HG02588 (cell line): Measurements from ENCODE around the gene YJEFN3.

Source experiments
- ATAC-seq: cut with Tn5 transposase; IDR thresholded peaks from one replicate; pipeline ENCODE4 v1.9.1; 2021; ENCODE audit warnings: mild to moderate bottlenecking, moderate library complexity; ENCODE audit not compliant: unreplicated experiment

Gene YJEFN3

DNA sequence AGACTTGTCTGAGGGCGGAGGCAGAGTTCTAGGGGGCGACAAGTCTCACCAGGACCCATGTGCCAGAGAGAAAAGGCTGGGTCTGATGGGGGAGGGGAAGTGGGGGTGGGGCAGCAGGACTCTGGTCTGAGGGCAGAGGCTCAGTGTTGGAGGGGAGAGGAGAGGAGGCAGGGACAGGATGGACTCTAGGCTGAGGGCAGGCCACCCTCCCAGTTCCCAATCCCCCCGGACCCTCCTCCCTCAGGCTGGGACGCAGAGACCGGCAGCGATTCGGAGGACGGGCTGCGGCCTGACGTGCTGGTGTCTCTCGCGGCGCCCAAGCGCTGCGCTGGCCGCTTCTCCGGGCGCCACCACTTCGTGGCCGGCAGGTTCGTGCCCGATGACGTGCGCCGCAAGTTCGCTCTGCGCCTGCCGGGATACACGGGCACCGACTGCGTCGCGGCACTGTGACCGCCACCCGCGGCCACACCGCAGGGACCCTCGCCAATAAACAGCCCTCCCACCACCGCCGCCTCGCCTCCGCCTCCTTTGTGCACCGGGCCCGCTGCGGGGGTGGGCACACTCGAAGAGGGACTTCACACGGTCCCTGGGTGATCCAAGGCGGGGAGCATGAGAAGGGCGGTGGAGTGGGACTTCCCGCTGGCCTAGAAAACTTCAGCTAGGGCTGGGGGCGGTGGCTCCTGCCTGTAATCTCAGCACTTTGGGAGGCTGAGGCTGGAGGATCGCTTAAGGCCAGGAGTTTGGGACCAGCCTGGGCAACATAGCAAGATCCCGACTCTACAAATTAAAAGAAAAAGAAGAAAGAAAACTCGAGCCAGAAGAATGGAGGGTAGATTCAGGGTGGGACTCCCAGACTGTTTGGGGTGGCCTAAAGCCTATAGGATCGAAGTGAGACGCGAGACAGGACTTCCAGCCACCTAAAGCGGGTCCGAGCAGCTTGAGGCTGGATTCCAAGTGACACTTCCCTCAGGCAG lies 8.7 kb downstream of the YJEFN3 start:
- no peak for ATAC-seq

DNA sequence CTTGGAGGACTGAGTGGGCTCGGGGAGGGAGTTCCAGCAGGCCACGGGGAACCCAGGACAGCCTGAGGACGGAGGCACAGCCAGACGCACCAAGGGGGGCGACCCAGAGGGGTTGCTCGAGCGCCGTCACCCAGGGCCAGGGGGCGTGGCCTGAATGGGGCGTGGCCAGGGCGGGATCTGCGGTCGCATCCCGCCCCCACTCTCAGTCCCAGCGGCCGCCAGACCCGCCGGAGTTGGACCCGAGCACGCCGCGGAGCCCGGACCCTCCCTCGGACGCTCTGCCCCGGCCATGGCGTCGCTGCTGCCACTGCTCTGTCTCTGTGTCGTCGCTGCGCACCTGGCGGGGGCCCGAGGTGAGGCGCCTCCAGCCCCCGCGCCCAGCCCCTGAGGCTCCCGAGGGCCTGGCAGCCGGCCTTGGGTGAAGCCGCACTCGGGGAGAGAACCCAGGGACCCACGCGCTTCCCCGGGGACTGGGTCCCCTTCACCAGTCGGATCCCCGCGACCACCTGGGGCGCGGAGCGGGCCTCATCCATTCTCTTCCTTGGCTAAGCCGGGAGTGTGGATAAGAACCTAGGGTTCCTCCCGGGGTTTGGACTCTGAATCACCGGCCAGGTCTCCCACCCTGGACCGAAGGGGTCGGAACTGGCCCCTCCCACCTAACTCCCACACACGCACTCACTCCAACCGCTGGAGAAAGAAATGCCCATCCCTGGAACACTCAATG lies 9.5 kb downstream of the YJEFN3 start, which contains the start of gene CILP2:
TSS of gene CILP2 (plus strand) at position 205 of the 724 bp plus-strand sequence. CDS start at position 290, 85 bp downstream.
- ATAC-seq = no peak

DNA sequence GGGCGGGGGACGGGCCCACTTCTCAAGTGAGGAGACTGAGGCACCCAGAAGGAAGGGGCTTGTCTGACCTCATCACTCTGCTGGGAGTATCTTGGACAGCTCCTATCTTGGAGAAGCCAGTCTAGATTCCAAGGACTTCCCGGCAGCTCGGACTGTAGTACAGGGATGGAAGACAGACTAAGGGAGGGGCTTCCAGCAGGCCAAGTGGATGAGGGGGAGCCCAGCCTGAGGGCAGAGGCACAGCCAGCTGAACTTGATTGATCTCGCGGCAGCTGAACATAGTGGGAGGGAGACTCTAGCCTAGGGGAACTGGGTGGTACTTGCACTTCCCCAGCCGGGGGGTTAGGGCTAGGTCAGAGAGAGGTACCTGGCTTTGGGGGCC lies 10.1 kb downstream of the YJEFN3 start:
- no peak for ATAC-seq

DNA sequence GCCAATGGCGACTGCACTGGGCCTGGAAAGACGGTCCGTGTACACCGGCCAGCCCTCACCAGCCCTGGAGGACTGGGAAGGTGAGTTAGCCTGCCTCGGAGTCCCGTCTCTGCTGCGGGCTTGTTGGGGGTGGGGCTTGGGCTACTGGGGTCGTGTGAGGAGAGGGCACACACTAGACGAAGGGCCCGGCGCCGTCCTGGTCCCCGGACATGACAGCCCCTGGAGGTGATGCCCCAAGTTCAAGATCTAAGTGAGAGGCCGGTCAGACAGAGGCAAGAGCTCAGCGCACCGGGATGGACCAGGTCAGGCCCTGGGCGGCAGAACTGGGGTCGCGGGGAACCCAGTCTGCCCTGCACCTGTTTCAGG lies 11.0 kb downstream of the YJEFN3 start:
- no peak for ATAC-seq

DNA sequence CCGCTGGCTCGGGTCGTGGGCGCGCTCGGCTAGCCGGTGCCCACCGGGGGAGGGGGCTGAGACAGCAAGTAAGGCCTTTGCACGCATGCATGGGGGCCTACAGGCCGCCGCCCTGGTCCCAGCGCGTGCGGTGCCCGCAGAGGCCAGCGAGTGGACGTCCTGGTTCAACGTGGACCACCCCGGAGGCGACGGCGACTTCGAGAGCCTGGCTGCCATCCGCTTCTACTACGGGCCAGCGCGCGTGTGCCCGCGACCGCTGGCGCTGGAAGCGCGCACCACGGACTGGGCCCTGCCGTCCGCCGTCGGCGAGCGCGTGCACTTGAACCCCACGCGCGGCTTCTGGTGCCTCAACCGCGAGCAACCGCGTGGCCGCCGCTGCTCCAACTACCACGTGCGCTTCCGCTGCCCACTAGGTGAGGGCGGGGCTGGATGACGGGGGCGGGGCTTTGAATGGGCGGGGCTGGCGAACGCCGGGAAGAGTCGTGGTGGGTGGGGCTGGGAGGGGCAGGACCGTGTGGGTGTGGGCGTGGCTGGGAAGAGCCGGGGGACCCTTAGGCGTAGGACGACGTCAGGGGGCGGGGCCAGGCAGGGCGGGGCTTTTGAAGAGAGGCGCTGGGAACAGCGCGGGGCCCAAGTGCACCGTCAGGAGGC lies 11.5 kb downstream of the YJEFN3 start:
- ATAC-seq = no peak

DNA sequence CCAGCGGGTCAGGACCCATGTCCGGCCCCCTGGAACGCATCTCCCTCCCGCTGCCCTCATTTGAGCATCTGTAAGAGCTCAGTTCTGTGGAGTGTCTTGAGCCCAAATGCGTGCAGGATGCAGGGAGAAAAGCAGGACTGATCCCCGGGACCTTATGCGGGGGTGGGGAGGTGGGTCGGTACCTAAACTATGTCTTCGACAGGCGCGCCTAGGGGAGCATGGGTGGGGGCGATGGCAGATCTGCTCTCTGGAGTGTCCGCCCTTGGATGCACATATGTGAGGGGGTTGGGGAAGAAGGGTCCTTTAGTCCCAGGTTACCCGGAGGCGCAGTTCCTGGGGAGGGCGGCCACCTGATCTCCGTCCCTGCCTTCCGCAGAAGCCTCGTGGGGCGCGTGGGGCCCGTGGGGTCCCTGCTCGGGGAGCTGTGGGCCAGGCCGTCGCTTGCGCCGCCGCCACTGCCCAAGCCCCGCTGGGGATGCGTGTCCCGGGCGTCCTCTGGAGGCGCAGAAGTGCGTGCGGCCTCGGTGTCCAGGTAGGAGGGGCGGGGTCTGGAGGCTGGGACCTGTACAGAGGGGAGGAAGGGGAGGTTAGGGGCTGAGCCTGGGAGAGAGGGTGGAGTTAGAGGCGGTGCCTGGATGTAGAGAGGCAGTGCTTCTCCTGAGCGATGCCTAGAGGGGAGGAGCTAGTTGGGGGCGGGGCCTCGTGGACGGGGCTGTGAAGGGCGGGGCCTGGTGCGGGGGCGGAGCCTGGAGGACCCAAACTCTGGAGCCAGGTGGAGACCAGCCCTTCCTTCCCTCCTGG lies 12.2 kb downstream of the YJEFN3 start:
- peak; percentile 48 for ATAC-seq

DNA sequence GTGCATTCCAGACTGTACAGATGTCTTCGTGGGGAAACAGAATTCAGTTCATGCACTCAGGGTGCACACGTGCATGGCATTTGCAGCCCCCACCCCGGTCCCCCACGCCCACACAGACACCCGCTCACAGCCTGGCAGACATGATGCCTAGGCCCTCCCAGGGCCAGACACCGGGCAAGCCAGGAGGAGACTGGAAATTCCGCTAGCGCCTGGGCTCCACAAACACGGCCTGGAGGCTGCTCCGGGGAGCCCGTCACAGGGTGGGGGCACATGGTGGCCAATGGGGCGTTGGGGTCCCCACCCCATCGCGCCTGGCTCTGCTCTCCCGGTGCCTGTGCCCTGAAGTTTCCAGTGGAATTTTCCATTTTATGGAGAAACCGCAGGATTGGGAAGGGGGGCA lies 12.9 kb downstream of the YJEFN3 start:
- no peak for ATAC-seq

DNA sequence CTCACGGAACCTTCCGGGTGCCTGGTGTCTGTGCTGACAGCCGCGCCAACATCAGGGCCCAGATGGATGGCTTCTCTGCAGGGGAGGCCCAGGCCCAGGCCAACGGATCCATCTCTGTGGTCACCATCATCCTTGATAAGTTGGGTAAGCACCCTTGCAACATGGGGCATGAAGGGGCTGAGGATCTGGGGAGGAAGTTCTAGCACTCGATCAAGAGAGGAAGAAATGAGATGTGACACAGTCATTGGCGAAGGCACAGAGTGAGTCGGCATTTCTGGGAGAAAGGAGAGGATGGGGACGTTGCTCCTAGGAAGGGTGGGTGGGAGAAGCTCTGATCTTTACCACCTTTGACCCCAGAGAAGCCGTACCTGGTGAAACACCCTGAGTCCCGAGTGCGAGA lies 13.8 kb downstream of the YJEFN3 start:
- no peak for ATAC-seq

DNA sequence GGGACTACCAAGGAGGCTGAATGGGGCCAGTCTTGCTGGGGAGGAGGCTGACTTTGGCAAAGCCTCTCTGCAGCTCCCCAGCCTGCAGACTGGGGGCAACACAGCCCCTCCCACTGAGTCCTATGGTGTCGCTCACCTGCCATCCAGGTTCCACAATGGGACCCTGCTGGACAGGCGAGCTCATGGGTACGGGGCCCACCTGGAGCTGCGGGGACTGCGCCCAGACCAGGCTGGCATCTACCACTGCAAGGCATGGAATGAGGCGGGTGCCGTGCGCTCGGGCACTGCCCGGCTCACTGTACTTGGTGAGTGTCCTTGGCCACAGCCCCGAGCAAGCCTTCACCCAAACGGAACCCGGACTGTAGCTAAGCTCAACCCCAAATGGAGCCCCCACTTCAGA lies 14.4 kb downstream of the YJEFN3 start:
- ATAC-seq = no peak

DNA sequence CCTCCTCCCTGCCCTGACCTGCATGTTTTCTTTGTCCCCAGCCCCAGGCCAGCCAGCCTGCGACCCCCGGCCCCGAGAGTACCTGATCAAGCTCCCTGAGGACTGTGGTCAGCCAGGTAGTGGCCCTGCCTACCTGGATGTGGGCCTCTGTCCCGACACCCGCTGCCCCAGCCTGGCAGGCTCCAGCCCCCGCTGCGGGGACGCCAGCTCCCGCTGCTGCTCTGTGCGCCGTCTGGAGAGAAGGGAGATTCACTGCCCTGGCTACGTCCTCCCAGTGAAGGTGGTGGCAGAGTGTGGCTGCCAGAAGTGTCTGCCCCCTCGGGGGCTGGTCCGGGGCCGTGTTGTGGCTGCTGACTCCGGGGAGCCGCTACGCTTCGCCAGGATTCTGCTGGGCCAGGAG lies 14.9 kb downstream of the YJEFN3 start:
- ATAC-seq = no peak

DNA sequence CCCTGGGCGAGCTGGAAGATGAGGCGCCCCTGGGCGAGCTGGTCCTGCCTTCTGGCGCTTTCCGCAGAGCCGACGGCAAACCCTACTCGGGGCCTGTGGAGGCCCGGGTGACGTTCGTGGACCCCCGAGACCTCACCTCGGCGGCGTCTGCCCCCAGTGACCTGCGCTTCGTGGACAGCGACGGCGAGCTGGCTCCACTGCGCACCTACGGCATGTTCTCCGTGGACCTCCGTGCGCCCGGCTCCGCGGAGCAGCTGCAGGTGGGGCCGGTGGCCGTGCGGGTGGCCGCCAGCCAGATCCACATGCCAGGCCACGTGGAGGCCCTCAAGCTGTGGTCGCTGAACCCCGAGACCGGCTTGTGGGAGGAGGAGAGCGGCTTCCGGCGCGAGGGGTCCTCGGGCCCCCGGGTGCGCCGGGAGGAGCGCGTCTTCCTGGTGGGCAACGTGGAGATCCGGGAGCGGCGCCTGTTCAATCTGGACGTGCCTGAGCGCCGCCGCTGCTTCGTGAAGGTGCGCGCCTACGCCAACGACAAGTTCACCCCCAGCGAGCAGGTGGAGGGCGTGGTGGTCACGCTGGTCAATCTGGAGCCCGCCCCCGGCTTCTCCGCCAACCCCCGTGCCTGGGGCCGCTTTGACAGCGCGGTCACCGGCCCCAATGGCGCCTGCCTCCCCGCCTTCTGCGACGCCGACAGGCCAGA lies 15.7 kb downstream of the YJEFN3 start:
- no peak for ATAC-seq

DNA sequence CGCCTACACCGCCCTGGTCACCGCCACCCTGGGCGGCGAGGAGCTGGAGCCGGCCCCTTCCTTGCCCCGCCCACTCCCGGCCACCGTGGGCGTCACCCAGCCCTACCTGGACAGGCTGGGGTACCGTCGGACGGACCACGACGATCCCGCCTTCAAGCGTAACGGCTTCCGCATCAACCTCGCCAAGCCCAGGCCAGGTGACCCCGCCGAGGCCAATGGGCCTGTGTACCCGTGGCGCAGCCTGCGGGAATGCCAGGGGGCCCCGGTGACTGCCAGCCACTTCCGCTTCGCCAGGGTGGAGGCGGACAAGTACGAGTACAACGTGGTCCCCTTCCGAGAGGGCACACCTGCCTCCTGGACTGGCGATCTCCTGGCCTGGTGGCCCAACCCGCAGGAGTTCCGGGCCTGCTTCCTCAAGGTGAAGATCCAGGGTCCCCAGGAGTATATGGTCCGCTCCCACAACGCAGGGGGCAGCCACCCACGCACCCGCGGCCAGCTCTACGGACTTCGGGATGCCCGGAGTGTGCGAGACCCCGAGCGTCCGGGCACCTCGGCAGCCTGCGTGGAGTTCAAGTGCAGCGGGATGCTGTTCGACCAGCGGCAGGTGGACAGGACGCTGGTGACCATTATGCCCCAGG lies 16.4 kb downstream of the YJEFN3 start:
- ATAC-seq = no peak

DNA sequence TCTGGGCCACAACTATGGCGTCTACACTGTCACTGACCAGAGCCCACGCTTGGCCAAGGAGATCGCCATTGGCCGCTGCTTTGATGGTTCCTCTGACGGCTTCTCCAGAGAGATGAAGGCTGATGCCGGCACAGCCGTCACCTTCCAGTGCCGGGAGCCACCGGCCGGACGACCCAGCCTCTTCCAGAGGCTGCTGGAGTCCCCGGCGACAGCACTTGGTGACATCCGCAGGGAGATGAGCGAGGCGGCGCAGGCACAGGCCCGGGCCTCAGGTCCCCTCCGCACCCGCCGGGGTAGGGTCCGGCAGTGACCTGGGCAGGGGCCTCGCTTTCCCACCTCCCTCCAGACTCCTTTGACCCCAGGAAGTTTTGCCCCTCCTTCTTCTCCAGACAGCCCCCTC lies 17.0 kb downstream of the YJEFN3 start:
- no peak for ATAC-seq

DNA sequence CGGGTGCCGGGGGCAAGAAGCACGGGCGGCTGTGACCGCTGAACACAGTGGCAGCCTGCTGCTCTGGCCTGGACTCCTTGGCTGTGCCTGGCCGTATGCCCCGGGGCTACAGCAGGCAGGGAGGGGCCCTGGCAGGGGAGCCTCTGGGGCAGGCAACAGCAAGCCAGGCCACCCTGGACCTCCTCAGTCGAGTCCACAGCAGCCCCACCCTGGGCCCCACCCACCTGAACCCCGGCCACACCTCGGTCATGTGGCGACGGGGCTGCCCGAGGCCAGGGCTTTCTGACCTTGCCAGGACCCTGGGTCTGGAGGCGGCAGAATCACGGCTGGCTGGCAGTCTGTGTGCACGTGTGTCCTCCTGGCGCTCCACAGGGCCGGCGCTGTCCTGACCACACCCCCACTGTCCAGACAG lies 18.0 kb downstream of the YJEFN3 start:
- no peak for ATAC-seq

DNA sequence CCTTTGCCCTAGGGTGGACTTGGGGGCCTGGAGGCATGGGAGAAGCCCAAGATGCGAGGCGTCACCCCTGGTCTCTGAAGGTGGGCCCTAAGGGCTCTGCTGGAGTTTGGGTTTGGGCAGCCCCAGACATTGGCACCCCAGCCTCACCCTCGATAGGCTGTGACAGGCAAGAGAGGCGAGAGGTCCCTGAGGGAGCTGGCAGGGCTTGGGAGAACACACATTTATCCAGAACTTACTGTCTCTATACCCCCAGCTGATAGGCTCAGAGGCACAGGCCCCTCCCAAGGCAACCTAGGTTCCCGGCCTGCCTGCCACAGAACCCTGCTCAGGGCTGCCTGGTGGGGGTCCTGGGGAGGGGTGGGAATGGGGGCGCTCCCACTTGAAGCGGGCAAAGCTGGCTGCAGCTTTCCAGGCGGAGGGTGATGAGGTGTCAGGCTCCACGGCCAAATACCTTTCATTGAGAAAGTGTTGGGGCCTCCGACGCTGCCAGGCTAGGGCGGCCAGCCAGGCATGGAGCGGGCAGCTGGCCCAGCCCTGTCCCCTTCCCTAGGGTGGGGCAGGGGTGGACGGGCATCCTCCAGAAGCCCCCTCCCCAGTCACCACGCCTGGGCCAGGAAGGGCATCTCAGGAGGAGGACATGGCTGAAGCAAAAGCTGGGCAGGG lies 19.1 kb downstream of the YJEFN3 start:
- no peak for ATAC-seq

DNA sequence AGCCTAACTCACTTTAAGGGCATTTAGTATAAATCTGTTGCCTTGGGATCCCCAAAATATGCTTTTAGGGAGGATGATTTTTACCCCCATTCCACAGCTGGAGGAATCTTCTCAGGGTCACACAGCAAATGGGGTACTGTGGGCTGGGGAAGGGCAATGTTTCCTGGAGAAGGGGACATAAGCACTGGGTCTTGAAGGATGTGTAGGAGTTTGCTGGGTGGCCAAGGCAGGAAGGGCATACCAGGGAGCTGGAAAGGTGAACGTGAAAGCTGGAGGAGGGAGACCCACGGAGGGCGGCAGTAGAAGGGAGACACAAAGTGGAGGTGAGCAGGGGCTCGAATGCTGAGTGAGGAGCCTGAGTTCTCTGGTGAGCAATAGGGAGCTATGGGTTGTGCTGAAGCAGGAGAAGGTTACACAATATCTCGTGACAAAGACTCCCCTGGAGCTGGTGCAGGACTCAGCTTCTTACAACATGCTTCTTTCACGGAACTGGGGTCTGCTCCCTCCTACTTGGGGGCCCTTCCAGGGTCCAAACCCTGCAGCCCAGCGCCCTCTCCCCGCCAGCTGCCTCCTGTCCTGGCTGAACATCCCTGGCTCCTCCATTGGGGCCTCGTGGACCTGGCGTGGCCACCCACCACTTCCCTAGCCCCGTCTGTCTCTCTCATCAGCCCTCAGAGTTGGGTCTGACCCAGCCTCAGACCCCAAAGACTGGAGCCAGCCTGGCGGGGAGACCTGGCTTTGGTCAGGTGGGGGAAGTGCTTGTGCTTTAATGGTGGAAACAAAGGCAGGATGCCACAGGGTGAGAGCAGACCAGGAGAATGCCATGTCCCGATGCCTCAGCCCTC lies 20.4 kb downstream of the YJEFN3 start:
- no peak for ATAC-seq

DNA sequence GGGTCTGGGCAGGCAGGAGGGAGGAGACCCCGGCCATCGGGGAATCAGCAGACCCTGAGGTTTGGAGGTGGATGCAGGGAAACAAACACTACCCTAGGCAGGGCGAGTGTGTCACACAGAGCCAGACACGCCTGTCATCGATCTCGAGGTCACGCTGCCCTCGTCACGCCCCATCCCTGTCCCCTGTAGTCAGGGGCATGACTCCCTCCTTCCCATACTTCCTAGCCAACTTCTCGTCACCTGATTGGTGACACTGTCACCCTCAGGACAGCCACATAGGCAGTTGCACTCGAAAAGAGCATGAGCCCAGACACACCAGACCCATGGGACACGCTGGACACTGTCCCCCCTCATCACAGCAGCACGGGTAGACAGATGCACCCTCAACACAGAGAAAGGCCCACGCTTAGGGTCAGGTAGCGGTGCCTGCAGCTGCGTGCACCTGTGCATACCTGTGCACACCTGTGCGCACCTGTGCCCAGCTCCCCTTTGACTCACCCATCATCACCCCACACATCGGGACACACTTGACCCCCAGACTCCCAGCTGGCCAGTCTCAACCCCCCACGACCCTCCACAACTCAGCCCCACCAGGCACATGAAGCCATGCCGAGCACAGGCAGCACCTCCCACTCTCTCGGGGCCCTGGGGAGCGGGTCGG lies 21.2 kb downstream of the YJEFN3 start:
- ATAC-seq = no peak

DNA sequence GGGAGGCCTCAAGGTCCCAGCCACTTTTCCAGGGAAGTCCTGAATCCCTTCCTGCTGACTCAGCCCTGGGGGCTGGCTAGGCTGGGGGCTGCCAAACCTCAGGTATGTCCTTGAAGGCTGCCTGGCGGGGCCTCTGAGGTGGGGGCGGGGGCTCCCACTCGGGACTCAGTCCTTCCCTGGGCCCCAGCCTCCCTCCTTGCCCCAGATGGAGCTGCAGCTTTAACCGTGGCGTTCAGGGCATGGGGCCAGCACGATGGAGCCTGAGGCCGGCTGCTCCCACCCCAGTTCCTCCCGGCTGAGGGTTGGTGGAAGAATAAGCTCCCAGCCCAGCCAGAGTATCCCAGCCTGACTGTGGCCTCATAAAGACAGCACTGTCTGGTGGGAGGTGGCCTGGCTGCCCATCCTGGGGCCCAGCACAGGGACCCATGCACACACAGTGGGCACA lies 21.8 kb downstream of the YJEFN3 start:
- ATAC-seq = no peak
